Tibial artery (tissue), 4 donors: ENCODE results near the gene BMP8B.
"Not testable (repeated sequence)": the region's sequence is repeated elsewhere in the genome, so short reads cannot be mapped to it uniquely, and the experiment has no call there.

Experiments
- DNase-seq, 2 donors: peaks; one replicate each; pipeline ENCODE4 v3.0.0-alpha.2; 2019
- H3K27ac ChIP-seq, 2 donors: fragments of 200-600 bp; sonication (generic) in 1 of 2; 1 replicate in 1 of 2; 2 replicates in 1 of 2; pipeline ENCODE4 v1.5.1; 2018 to 2019; ENCODE audit warnings: mild to moderate bottlenecking in 1 of 2
- H3K27me3 ChIP-seq, 2 donors: fragments of 200-600 bp; sonication (generic) in 1 of 2; one replicate each; pipeline versions ENCODE4 v1.5.1 to v1.6.0; 2016 to 2019
- H3K36me3 ChIP-seq, 3 donors: fragments of 200-600 bp; sonication (generic) in 2 of 3; one replicate each; pipeline ENCODE4 v1.5.1; 2016 to 2019; ENCODE audit warnings: mild to moderate bottlenecking in 2 of 3
- H3K4me1 ChIP-seq, 4 donors: fragments of 200-600 bp; sonication (generic) in 2 of 4; 1 replicate in 3 of 4; 2 replicates in 1 of 4; pipeline ENCODE4 v1.5.1; 2016 to 2019
- H3K4me3 ChIP-seq, 2 donors: fragments of 200-600 bp; sonication (generic) in 1 of 2; 1 replicate in 1 of 2; 2 replicates in 1 of 2; pipeline ENCODE4 v1.5.1; 2018 to 2019; ENCODE audit warnings: mild to moderate bottlenecking in 2 of 2
- H3K9me3 ChIP-seq, 3 donors: fragments of 200-600 bp; sonication (generic) in 1 of 3; one replicate each; pipeline ENCODE4 v1.5.1; 2016 to 2019
- CTCF ChIP-seq, 2 experiments: fragments of 200-600 bp in 1 of 2; fragments of 450-650 bp in 1 of 2; IDR thresholded peaks; one replicate each; pipeline ENCODE4 v1.5.1; 2017 to 2019; ENCODE audit warnings: antibody characterized with exemption in 2 of 2, mild to moderate bottlenecking in 1 of 2, moderate library complexity in 1 of 2
- intact Hi-C: fragments of 100-400 bp; cut with DNase I; formaldehyde crosslinking; loops from one replicate; pipeline ENCODE4 v1.15.0; 2023; ENCODE audit warnings: low total_unique reads

BMP8B gene

DNA sequence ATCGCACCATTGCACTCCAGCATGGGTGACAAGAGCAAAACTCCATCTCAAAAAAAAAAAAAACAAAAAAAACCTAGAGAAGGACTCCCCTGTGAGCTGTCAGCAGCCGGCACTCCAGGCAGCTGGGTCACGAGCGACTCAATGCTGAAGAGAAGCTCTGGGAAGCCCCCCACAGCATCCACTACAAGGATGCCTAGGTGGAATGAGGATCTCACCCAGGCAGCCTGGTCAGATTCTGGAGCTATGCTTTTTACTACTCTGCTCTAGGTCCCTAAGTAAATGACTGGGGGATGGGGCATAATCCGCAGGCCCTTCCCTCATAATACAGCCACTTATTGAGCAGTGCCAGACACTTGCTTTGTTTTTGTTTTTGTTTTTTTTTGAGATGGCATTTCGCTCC lies 6.6 kb downstream of the BMP8B start:
- Histone ChIP-seq H3K4me1 (no peaks in the 10 kb centered on the region), H3K9me3 (no peaks in the 10 kb centered on the region), H3K36me3 (no peaks in the 10 kb centered on the region), H3K27ac (no peak overlapping the region), H3K27me3 (peaks cover 0 to 26% of the 10 kb centered on the region in 2 donors), H3K4me3 (no peak overlapping the region)
- intact Hi-C loops, result no loop called here
- TF ChIP-seq CTCF (IDR thresholded peaks at IDR 0.05), result no peak
- no peak for DNase-seq

GRCh38 chr1:39781349-39781715 lies 7.3 kb downstream of the BMP8B start:
- no peak for TF ChIP-seq CTCF (IDR thresholded peaks at IDR 0.05)
- Histone ChIP-seq H3K36me3 (no peaks in the 10 kb centered on the region), H3K9me3 (no peaks in the 10 kb centered on the region), H3K27me3 (peaks cover 0 to 20% of the 10 kb centered on the region in 2 donors), H3K4me1 (no peaks in the 10 kb centered on the region), H3K27ac (no peak overlapping the region), H3K4me3 (no peak overlapping the region)
- no peak for DNase-seq
- intact Hi-C loops, result no loop called here

DNA sequence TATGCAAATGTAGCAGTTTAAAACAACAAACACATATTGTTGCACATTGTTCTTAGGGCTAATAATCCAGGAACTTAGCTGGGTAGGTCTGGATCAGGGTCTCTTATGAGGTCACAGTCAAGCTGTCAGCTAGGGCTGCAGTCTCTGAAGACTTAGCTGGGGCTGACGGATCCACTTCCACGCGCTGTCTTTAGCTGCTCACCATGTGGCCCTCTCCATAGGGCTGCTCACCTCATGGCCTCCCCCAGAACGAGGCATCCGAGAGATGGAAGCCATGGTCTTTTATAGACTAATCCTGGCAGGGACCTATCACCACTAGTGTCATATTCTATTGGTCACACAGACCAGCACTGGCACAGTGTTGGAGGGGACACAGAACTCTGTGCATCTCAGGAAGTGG lies 8.8 kb downstream of the BMP8B start:
- H3K27me3 ChIP-seq, result peaks cover 0 to 18% of the 10 kb centered on the region in 2 donors
- no peak for TF ChIP-seq CTCF (IDR thresholded peaks at IDR 0.05)
- no peaks in the 10 kb centered on the region for H3K36me3 ChIP-seq
- intact Hi-C loops, result no loop called here
- H3K9me3 ChIP-seq, result no peaks in the 10 kb centered on the region
- no peak overlapping the region for H3K4me3 ChIP-seq
- no peak for DNase-seq
- H3K4me1 ChIP-seq, result no peaks in the 10 kb centered on the region
- H3K27ac ChIP-seq, result no peak overlapping the region

DNA sequence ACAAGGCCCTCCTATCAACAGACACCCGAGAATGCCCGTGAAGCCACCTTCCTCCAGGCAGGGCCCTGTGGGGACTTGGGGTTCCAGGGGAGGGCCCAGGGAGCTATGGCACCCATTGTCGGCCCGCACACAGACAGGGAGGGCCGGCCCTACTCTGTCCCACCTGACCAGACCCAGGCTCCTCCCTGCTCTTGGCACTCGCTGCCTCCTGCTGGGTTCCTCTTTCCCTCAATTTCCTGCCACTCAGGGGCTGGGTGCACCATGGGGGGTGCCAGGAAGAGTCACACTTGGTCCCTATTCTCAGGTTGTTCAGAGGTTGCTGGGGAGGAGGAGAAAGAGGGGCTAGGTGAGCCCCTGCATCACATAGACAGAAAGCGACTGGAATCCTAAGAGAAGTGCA lies 9.5 kb downstream of the BMP8B start:
- no peak for TF ChIP-seq CTCF (IDR thresholded peaks at IDR 0.05)
- peaks cover 0 to 18% of the 10 kb centered on the region in 2 donors for H3K27me3 ChIP-seq
- H3K4me3 ChIP-seq, result no peak overlapping the region
- H3K4me1 ChIP-seq, result no peaks in the 10 kb centered on the region
- no peak for DNase-seq
- no peaks in the 10 kb centered on the region for H3K9me3 ChIP-seq
- intact Hi-C loops, result no loop called here
- no peaks in the 10 kb centered on the region for H3K36me3 ChIP-seq
- H3K27ac ChIP-seq, result no peak overlapping the region

- H3K27me3 ChIP-seq, result peaks cover 0 to 16% of the 10 kb centered on the region in 2 donors
- intact Hi-C loops, DNase-seq, H3K9me3 ChIP-seq, H3K4me1 ChIP-seq, H3K36me3 ChIP-seq, H3K4me3 ChIP-seq, H3K27ac ChIP-seq: not testable (repeated sequence)
Measured at GRCh38 chr1:39778463-39779099, 10.1 kb downstream of the BMP8B start.

- H3K27ac ChIP-seq, H3K9me3 ChIP-seq, H3K4me3 ChIP-seq, H3K36me3 ChIP-seq, H3K4me1 ChIP-seq, DNase-seq, intact Hi-C loops: not testable (repeated sequence)
- peaks cover 0 to 15% of the 10 kb centered on the region in 2 donors for H3K27me3 ChIP-seq
Measured at GRCh38 chr1:39777896-39778295, 10.8 kb downstream of the BMP8B start.

- no peak for TF ChIP-seq CTCF (IDR thresholded peaks at IDR 0.05)
- Histone ChIP-seq H3K36me3 (no peaks in the 10 kb centered on the region), H3K4me1 (no peaks in the 10 kb centered on the region), H3K27ac (no peak overlapping the region), H3K27me3 (peaks cover 0 to 15% of the 10 kb centered on the region in 2 donors), H3K4me3 (no peak overlapping the region), H3K9me3 (no peaks in the 10 kb centered on the region)
- no peak for DNase-seq
- intact Hi-C loops, result no loop called here
Measured at GRCh38 chr1:39777306-39777705, 11.4 kb downstream of the BMP8B start.
